A673 (cell line): Measurements from ENCODE around the gene BNC2. TPM values are rescaled to one million over a fixed set of nuclear protein-coding genes. Genes with fewer than 3 reads are reported as not detected.

ENCODE experiments used
- BruUV-seq: library from RNA; stranded (reverse); fragments of 400-500 nt; replicated peaks from 2 replicates; lab custom pipeline; 2021; lab: Mats Ljungman, UMichigan
- CTCF ChIA-PET: fragments of 300-600 bp; sonication (Branson Sonifier 250); formaldehyde crosslinking; loops from one replicate; lab custom pipeline; 2022; ENCODE audit warnings: antibody characterized with exemption; lab: Charles Lee
- POLR2A ChIA-PET: fragments of 300-600 bp; sonication (Branson Sonifier 250); formaldehyde crosslinking; loops from one replicate; lab custom pipeline; 2022; ENCODE audit warnings: antibody characterized with exemption; ENCODE audit not compliant: low non-redundant PET; lab: Charles Lee
- DNase-seq: peaks from one replicate; pipeline ENCODE4 v3.0.0-alpha.2; 2015; ENCODE audit warnings: low spot score
- H3K27ac ChIP-seq: fragments of 200-600 bp; sonication (generic); 2 replicates; pipeline ENCODE4 v1.5.1; 2016; ENCODE audit warnings: mixed run types, low read depth, mild to moderate bottlenecking, mixed read lengths, antibody characterized with exemption, low read length; ENCODE audit not compliant: poor library complexity, severe bottlenecking
- H3K27me3 ChIP-seq: fragments of 200-600 bp; sonication (generic); replicated peaks from 2 replicates; pipeline ENCODE4 v1.6.1; 2017; ENCODE audit warnings: mixed run types, low read depth, mild to moderate bottlenecking, mixed read lengths, antibody characterized with exemption, low read length; ENCODE audit not compliant: insufficient read depth, poor library complexity
- H3K36me3 ChIP-seq: fragments of 200-600 bp; sonication (generic); 2 replicates; pipeline ENCODE4 v1.6.1; 2016; ENCODE audit warnings: mixed run types, mild to moderate bottlenecking, mixed read lengths, antibody characterized with exemption, low read length; ENCODE audit not compliant: insufficient read depth, poor library complexity, severe bottlenecking
- H3K4me1 ChIP-seq: fragments of 200-600 bp; sonication (generic); 2 replicates; pipeline ENCODE4 v1.6.1; 2017; ENCODE audit warnings: mixed run types, mild to moderate bottlenecking, mixed read lengths, antibody characterized with exemption, low read length; ENCODE audit not compliant: insufficient read depth, poor library complexity, severe bottlenecking
- H3K4me3 ChIP-seq: fragments of 200-600 bp; sonication (generic); 2 replicates; pipeline ENCODE4 v1.5.1; 2016; ENCODE audit warnings: low read depth, mixed run types, mild to moderate bottlenecking, mixed read lengths, low read length; ENCODE audit not compliant: poor library complexity, severe bottlenecking
- H3K9me3 ChIP-seq: fragments of 200-600 bp; sonication (generic); 2 replicates; pipeline ENCODE4 v1.6.1; 2016; ENCODE audit warnings: mixed run types, low read depth, mild to moderate bottlenecking, mixed read lengths, antibody characterized with exemption, low read length; ENCODE audit not compliant: poor library complexity, severe bottlenecking
- CTCF ChIP-seq: fragments of 300-800, 200-600 bp; sonication (generic); conservative IDR thresholded peaks from 2 replicates; pipeline ENCODE4 v1.5.1; 2017; ENCODE audit warnings: low read depth, mild to moderate bottlenecking, antibody characterized with exemption, low read length, moderate library complexity, mixed read lengths
- EZH2 ChIP-seq: fragments of 200-600 bp; sonication (generic); IDR thresholded peaks from 2 replicates; pipeline ENCODE4 v1.6.1; 2017; ENCODE audit warnings: borderline replicate concordance, low read depth, mild to moderate bottlenecking, mixed read lengths, antibody characterized with exemption, low read length; ENCODE audit not compliant: poor library complexity, severe bottlenecking
- intact Hi-C: fragments of 100-400 bp; cut with micrococcal nuclease; formaldehyde crosslinking; loops from one replicate; pipeline ENCODE4 v1.10.0; 2022; ENCODE audit not compliant: unreplicated experiment
- total RNA-seq: library from RNA; stranded (reverse); gene quantifications from 2 replicates; pipeline ENCODE4 v1.2.3, GENCODE V29; 2021

The BNC2 gene
- total RNA-seq, 1 experiment from 2014 or later: 0.45 TPM

- Histone ChIP-seq H3K27ac (no peak overlapping the region), H3K4me3 (no peak overlapping the region), H3K4me1 (no peaks in the 10 kb centered on the region), H3K36me3 (no peaks in the 10 kb centered on the region), H3K9me3 (no peaks in the 10 kb centered on the region), H3K27me3 (no peaks in the 10 kb centered on the region)
- ChIA-PET POLR2A (no interaction called here), CTCF (no interaction called here)
- no TSS peak for BruUV-seq
- DNase-seq: no peak
- TF ChIP-seq EZH2 (no peak), CTCF (no peak)
- intact Hi-C loops: no loop called here
These were observed 294.6 kb downstream of the BNC2 start for GRCh38 chr9:16575986-16576245.

- intact Hi-C loops: no loop called here
- H3K27me3 ChIP-seq: no peaks in the 10 kb centered on the region
- H3K9me3 ChIP-seq: no peaks in the 10 kb centered on the region
- ChIA-PET POLR2A (no interaction called here), CTCF (no interaction called here)
- H3K36me3 ChIP-seq: no peaks in the 10 kb centered on the region
- no peak overlapping the region for H3K4me3 ChIP-seq
- BruUV-seq: no TSS peak
- no peak overlapping the region for H3K27ac ChIP-seq
- H3K4me1 ChIP-seq: no peaks in the 10 kb centered on the region
- no peak for DNase-seq
- no peak for TF ChIP-seq EZH2
- no peak for TF ChIP-seq CTCF
These were observed 295.1 kb downstream of the BNC2 start for GRCh38 chr9:16575142-16575985.

- Histone ChIP-seq H3K4me1 (no peaks in the 10 kb centered on the region), H3K36me3 (no peaks in the 10 kb centered on the region), H3K27me3 (no peaks in the 10 kb centered on the region), H3K27ac (no peak overlapping the region), H3K9me3 (no peaks in the 10 kb centered on the region), H3K4me3 (no peak overlapping the region)
- ChIA-PET CTCF (no interaction called here), POLR2A (no interaction called here)
- no TSS peak for BruUV-seq
- DNase-seq: no peak
- TF ChIP-seq CTCF: no peak
- no peak for TF ChIP-seq EZH2
- intact Hi-C loops: no loop called here
These were observed 298.3 kb downstream of the BNC2 start for GRCh38 chr9:16572005-16572734.
